ENCODE data around the gene CCL8.

Gene CCL8

GRCh38 chr17:34368946-34369500, 49.8 kb downstream of the CCL8 start:
- no peak for DNase-seq
- H3K27ac ChIP-seq (ENCODE audit: low read depth, low read length) = no peak overlapping the region
- H4K8ac ChIP-seq (ENCODE audit: low read depth, low read length) = no peak overlapping the region
- no peak overlapping the region for H3K18ac ChIP-seq (ENCODE audit: low read length)
- WGBS (ENCODE audit: extremely low coverage, insufficient coverage, insufficient read length) = no CpG with 5 or more reads among the region's 4 CpGs
- no peak overlapping the region for H2BK12ac ChIP-seq (ENCODE audit: low read length)
- no peaks in the 10 kb centered on the region for H3K9me3 ChIP-seq (ENCODE audit: insufficient read depth, low read depth, low read length)
- no peaks in the 10 kb centered on the region for H3K79me2 ChIP-seq (ENCODE audit: control insufficient read depth, insufficient read depth, low read length, poor library complexity)
- no peak overlapping the region for H2AFZ ChIP-seq (ENCODE audit: insufficient read depth, low read length, poor library complexity)
- no peak overlapping the region for H2BK5ac ChIP-seq (ENCODE audit: low read depth, low read length, poor library complexity)
- no peak overlapping the region for H3K23ac ChIP-seq (ENCODE audit: low read length)
- peaks cover 0 to 14% of the 10 kb centered on the region in 2 experiments for H3K4me1 ChIP-seq (ENCODE audit: control insufficient read depth in 1 of 2, insufficient read depth in 2 of 2, low read length in 2 of 2)
- no peak overlapping the region for H3K4ac ChIP-seq (ENCODE audit: low read depth, low read length)
- no peak overlapping the region for H2AK5ac ChIP-seq (ENCODE audit: low read length)
- H4K12ac ChIP-seq (ENCODE audit: low read depth, low read length) = no peak overlapping the region
- no peak overlapping the region for H3K4me3 ChIP-seq (ENCODE audit: low read depth, low read length)
- no peaks in the 10 kb centered on the region for H3K27me3 ChIP-seq (ENCODE audit: insufficient read depth, low read length)
- no peak overlapping the region for H3K9ac ChIP-seq (ENCODE audit: low read length)
- H3K14ac ChIP-seq (ENCODE audit: low read length) = no peak overlapping the region
- H2BK120ac ChIP-seq (ENCODE audit: insufficient read depth, low read length, poor library complexity) = no peak overlapping the region
- H3K36me3 ChIP-seq (ENCODE audit: control insufficient read depth in 1 of 2, insufficient read depth in 2 of 2, low read length in 2 of 2) = no peaks in the 10 kb centered on the region
- no peak overlapping the region for H4K91ac ChIP-seq (ENCODE audit: low read depth, low read length)
- H3K4me2 ChIP-seq (ENCODE audit: low read length) = no peak overlapping the region
- no peaks in the 10 kb centered on the region for H3K79me1 ChIP-seq (ENCODE audit: low read length)

- Histone ChIP-seq H3K4me2 (ENCODE audit: low read length) (no peak overlapping the region), H2BK120ac (ENCODE audit: insufficient read depth, low read length, poor library complexity) (no peak overlapping the region), H3K23ac (ENCODE audit: low read length) (no peak overlapping the region), H4K91ac (ENCODE audit: low read depth, low read length) (no peak overlapping the region), H2AK5ac (ENCODE audit: low read length) (no peak overlapping the region), H2BK12ac (ENCODE audit: low read length) (no peak overlapping the region), H3K18ac (ENCODE audit: low read length) (no peak overlapping the region), H3K79me1 (ENCODE audit: low read length) (no peaks in the 10 kb centered on the region), H3K4me3 (ENCODE audit: low read depth, low read length) (no peak overlapping the region), H3K4me1 (ENCODE audit: control insufficient read depth in 1 of 2, insufficient read depth in 2 of 2, low read length in 2 of 2) (peaks cover 0 to 14% of the 10 kb centered on the region in 2 experiments), H3K27ac (ENCODE audit: low read depth, low read length) (no peak overlapping the region), H3K14ac (ENCODE audit: low read length) (no peak overlapping the region), H3K27me3 (ENCODE audit: insufficient read depth, low read length) (no peaks in the 10 kb centered on the region), H3K79me2 (ENCODE audit: control insufficient read depth, insufficient read depth, low read length, poor library complexity) (no peaks in the 10 kb centered on the region), H4K12ac (ENCODE audit: low read depth, low read length) (no peak overlapping the region), H4K8ac (ENCODE audit: low read depth, low read length) (no peak overlapping the region), H3K4ac (ENCODE audit: low read depth, low read length) (no peak overlapping the region), H3K36me3 (ENCODE audit: control insufficient read depth in 1 of 2, insufficient read depth in 2 of 2, low read length in 2 of 2) (no peaks in the 10 kb centered on the region), H2AFZ (ENCODE audit: insufficient read depth, low read length, poor library complexity) (no peak overlapping the region), H2BK5ac (ENCODE audit: low read depth, low read length, poor library complexity) (no peak overlapping the region), H3K9me3 (ENCODE audit: insufficient read depth, low read depth, low read length) (no peaks in the 10 kb centered on the region), H3K9ac (ENCODE audit: low read length) (no peak overlapping the region)
- no peak for DNase-seq
- WGBS (ENCODE audit: extremely low coverage, insufficient coverage, insufficient read length) = no CpG with 5 or more reads among the region's 3 CpGs
Observed at GRCh38 chr17:34369571-34369970, 50.3 kb downstream of the CCL8 start.

GRCh38 chr17:34370376-34370996, 51.3 kb downstream of the CCL8 start:
- Histone ChIP-seq H3K23ac (ENCODE audit: low read length) (no peak overlapping the region), H2AFZ (ENCODE audit: insufficient read depth, low read length, poor library complexity) (no peak overlapping the region), H3K79me2 (ENCODE audit: control insufficient read depth, insufficient read depth, low read length, poor library complexity) (no peaks in the 10 kb centered on the region), H2BK120ac (ENCODE audit: insufficient read depth, low read length, poor library complexity) (no peak overlapping the region), H4K8ac (ENCODE audit: low read depth, low read length) (no peak overlapping the region), H3K36me3 (ENCODE audit: control insufficient read depth in 1 of 2, insufficient read depth in 2 of 2, low read length in 2 of 2) (no peaks in the 10 kb centered on the region), H3K9me3 (ENCODE audit: insufficient read depth, low read depth, low read length) (no peaks in the 10 kb centered on the region), H4K91ac (ENCODE audit: low read depth, low read length) (no peak overlapping the region), H3K27me3 (ENCODE audit: insufficient read depth, low read length) (no peaks in the 10 kb centered on the region), H3K4me1 (ENCODE audit: control insufficient read depth in 1 of 2, insufficient read depth in 2 of 2, low read length in 2 of 2) (peaks cover 0 to 14% of the 10 kb centered on the region in 2 experiments), H2BK12ac (ENCODE audit: low read length) (no peak overlapping the region), H3K79me1 (ENCODE audit: low read length) (no peaks in the 10 kb centered on the region), H3K4me2 (ENCODE audit: low read length) (no peak overlapping the region), H4K12ac (ENCODE audit: low read depth, low read length) (no peak overlapping the region), H3K18ac (ENCODE audit: low read length) (no peak overlapping the region), H2BK5ac (ENCODE audit: low read depth, low read length, poor library complexity) (no peak overlapping the region), H3K4ac (ENCODE audit: low read depth, low read length) (no peak overlapping the region), H2AK5ac (ENCODE audit: low read length) (no peak overlapping the region), H3K4me3 (ENCODE audit: low read depth, low read length) (no peak overlapping the region), H3K14ac (ENCODE audit: low read length) (no peak overlapping the region), H3K27ac (ENCODE audit: low read depth, low read length) (no peak overlapping the region), H3K9ac (ENCODE audit: low read length) (no peak overlapping the region)
- no CpG with 5 or more reads among the region's 5 CpGs for WGBS (ENCODE audit: extremely low coverage, insufficient coverage, insufficient read length)
- DNase-seq = no peak

- WGBS (ENCODE audit: extremely low coverage, insufficient coverage, insufficient read length) = no CpG with 5 or more reads among the region's 3 CpGs
- H3K79me2 ChIP-seq (ENCODE audit: control insufficient read depth, insufficient read depth, low read length, poor library complexity) = no peaks in the 10 kb centered on the region
- no peak overlapping the region for H2BK12ac ChIP-seq (ENCODE audit: low read length)
Observed at GRCh38 chr17:34370997-34371395, 51.8 kb downstream of the CCL8 start.

More at GRCh38 chr17:34370997-34371395, 51.8 kb downstream of the CCL8 start:
- Histone ChIP-seq H2AFZ (ENCODE audit: insufficient read depth, low read length, poor library complexity) (no peak overlapping the region), H3K4me3 (ENCODE audit: low read depth, low read length) (no peak overlapping the region), H4K8ac (ENCODE audit: low read depth, low read length) (no peak overlapping the region), H3K4me1 (ENCODE audit: control insufficient read depth in 1 of 2, insufficient read depth in 2 of 2, low read length in 2 of 2) (peaks cover 0 to 14% of the 10 kb centered on the region in 2 experiments), H3K36me3 (ENCODE audit: control insufficient read depth in 1 of 2, insufficient read depth in 2 of 2, low read length in 2 of 2) (no peaks in the 10 kb centered on the region), H3K79me1 (ENCODE audit: low read length) (no peaks in the 10 kb centered on the region), H3K27ac (ENCODE audit: low read depth, low read length) (no peak overlapping the region), H3K9ac (ENCODE audit: low read length) (no peak overlapping the region), H3K18ac (ENCODE audit: low read length) (no peak overlapping the region), H3K4me2 (ENCODE audit: low read length) (no peak overlapping the region), H3K23ac (ENCODE audit: low read length) (no peak overlapping the region), H3K4ac (ENCODE audit: low read depth, low read length) (no peak overlapping the region), H3K27me3 (ENCODE audit: insufficient read depth, low read length) (no peaks in the 10 kb centered on the region), H3K14ac (ENCODE audit: low read length) (no peak overlapping the region), H2BK120ac (ENCODE audit: insufficient read depth, low read length, poor library complexity) (no peak overlapping the region), H2BK5ac (ENCODE audit: low read depth, low read length, poor library complexity) (no peak overlapping the region), H4K12ac (ENCODE audit: low read depth, low read length) (no peak overlapping the region), H3K9me3 (ENCODE audit: insufficient read depth, low read depth, low read length) (no peaks in the 10 kb centered on the region), H2AK5ac (ENCODE audit: low read length) (no peak overlapping the region), H4K91ac (ENCODE audit: low read depth, low read length) (no peak overlapping the region)
- DNase-seq = peak in 1 of 2 donors; percentile 6

Data from trophoblast cell (in vitro differentiated cells and primary cell).